HG02798 (cell line): ENCODE data around the gene RAB44.
"Not testable (repeated sequence)": the region's sequence is repeated elsewhere in the genome, so short reads cannot be mapped to it uniquely, and the experiment has no call there.

Experiments used
- ATAC-seq: cut with Tn5 transposase; IDR thresholded peaks from one replicate; pipeline ENCODE4 v1.9.1; 2021; ENCODE audit warnings: mild to moderate bottlenecking; ENCODE audit not compliant: unreplicated experiment, poor library complexity

Gene RAB44, protein sequence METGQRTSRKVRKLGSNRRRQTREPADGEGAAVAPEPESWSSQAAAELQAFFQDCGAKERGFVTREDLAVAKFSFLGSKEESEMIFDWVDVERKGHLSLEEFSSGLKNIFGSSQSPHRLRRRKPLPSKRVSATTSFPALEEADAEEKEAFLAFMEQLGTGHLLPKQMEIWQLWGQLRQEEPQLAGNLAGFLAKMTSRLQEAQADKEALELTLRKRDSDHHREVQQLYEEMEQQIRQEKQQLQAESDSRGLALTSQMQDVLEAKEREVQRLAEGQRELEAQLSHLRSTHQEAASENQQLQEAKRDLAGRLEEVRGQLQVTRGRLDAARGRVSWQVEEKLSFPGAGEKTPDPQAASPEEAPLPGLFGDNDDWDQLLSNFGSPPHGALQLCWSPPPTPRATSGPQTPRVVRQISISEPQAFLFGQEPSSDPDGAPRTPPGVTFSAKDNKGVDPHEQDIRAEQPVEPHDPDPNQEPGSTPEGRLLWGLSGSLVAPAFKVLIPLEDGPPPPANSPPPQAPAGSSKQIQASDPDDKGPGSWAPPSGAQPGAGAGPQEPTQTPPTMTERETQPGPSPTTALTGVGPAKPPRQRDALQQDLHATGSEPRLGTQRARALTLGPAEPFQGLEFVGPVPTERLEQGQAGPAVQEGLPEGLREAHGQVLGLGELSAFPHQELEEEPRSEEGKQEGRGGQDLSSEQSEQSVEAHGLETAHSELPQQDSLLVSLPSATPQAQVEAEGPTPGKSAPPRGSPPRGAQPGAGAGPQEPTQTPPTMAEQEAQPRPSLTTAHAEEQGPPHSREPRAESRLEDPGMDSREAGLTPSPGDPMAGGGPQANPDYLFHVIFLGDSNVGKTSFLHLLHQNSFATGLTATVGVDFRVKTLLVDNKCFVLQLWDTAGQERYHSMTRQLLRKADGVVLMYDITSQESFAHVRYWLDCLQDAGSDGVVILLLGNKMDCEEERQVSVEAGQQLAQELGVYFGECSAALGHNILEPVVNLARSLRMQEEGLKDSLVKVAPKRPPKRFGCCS

GRCh38 chr6:36697481-36697903 is at the start of gene RAB44:
Gene RAB44, plus strand, starts transcription at chr6:36697826. Its CDS starts 6,410 bp downstream, at chr6:36704236.
- no peak for ATAC-seq

- ATAC-seq, result no peak
These were observed 48.5 kb upstream of the RAB44 start for GRCh38 chr6:36649086-36649485.

- no peak for ATAC-seq
These were observed 47.7 kb upstream of the RAB44 start for GRCh38 chr6:36649701-36650484.

DNA sequence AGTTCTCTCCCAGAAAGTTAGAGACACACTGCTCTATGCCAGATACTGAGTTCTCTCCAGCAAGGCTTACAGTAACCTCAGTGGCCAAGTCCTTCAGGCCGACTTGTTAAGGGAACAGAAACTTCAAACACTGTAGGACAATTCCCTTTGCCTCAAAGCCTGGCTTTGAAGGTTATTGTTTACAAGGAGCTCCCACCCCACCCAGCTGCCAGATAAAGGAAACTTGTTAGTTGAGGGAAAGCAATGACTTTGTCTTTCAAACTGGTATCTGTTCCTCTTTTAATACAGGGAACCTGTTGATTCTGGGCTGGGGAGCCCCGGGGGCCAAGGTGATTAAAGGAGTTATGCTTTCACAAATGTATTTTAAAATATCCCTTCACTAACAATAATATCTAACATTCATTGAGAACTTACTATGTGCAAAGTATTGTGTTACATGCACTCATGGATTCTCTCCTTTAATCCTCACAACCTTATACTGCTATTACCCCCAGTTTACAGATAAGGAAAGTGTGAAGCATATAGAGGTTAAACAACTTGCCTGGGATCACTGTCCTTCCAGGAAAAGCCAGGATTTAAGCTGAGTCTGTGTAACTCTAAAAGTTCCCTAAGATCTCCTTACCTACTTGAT is 46.7 kb upstream of the RAB44 start:
- ATAC-seq, result peak; percentile 67

DNA sequence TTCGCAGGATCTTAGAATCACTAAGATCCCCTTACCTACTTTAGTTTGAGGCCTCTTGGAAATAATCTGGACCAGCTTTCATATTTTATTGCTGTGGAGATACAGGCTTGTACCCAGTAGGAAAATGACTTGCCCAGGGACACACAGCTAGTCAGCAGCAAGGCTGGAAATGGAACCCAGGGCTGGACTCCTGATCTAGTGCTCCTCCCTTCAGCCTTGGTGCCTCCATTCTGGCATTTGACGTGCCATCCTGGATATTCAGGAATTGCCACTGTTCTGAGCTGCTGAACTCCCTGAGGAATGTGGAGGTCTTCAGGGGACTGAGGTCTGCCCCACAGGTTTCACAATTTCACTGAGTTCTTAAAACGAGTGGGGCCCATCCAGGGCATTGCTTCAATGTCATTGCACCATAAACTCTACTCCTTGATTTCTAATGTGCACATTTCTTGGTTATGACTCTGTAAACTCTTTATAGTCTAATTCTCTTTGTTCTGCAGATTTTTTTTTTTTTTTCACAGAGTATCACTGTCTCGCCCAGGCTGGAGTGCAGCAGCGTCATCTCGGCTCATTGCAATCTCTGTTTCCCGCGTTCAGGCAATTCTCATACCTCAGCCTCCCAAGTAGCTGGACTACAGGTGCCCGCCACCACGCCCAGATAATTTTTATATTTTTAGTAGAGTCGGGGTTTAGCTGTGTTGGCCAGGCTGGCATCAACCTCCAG is 45.8 kb upstream of the RAB44 start:
- no peak for ATAC-seq

DNA sequence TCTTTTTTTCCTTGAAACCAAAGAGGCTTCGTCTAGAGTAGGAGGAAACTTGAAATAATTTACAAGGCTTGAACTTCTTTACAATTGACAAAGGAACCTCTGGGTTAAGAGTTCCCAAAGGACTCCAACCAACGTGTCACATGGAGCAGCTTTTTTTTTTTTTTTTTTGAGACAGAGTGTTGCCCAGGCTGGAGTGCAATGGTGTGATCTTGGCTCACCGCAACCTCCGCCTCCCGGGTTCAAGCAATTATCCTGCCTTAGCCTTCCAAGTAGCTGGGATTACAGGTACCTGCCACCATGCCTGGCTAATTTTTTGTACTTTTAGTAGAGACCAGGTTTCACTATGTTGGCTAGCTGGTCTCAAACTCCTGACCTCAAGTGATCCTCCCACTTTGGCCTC is 43.2 kb upstream of the RAB44 start:
- ATAC-seq, result not testable (repeated sequence)

DNA sequence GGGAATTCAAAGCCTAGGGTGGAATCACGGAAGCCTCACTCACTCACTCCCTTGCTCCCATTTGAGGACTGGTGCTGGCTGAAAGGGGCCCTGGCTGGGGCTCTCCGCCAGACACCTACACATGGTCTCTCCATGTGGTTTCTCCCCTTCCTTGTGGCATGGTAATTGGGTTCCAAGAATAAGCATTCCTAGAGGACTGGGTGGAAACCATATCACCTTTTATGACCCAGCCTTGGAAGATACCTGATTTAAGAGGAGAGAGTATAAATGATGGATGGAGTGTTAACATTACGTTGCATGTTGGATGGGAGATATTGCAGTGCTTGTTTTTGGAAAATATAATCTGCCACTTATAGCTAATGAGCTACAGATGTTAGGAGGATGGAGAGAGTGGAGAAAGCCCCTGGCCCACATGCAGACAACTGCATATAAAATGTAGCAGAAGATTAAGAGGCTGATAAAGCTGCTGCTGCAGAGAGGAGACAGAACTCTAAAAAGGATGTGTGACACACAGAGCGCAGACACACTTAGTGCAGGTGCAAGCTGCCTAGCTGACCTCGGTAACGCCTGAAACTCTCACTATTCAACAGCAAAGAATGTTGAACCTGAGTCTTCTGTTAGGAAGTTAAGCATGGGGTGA is 42.4 kb upstream of the RAB44 start:
- no peak for ATAC-seq

DNA sequence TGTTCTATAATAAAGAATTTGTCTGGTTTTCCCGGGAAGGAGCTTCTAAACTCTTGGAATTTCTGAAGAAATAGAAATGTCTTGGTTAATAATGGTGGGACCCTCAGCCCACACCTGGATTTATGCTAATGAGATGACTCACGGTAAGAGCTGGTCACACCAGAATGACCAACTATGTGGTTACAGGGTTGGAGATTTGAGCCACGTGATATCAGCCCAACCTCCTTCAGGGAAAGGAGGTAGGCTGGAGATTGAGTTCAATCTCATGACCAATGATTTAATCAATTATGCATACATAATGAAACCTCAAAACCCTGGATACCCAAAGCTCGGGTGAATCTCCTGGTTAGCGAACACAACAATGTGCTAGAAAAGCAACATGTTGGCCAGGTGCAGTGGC is 41.2 kb upstream of the RAB44 start:
- no peak for ATAC-seq

DNA sequence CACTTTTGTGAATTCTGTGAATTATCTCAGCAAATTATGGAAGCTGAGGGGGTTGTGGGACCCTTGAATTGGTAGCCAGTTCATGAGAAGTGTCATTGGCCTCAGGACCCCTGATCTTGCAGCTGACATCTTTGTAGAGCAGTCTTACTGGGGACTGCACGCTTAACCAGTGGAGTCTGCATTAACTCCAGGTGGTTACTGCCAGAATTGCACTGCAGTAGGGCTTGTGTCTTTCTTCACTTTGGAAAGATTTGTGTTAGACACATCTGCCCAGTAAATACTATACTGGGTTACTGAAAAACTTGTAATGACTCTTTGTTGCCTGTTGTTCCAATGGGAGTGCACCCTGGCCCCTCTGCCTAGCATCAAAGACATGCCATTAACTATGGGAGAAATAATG is 40.4 kb upstream of the RAB44 start:
- no peak for ATAC-seq

GRCh38 chr6:36657942-36658544 is 39.6 kb upstream of the RAB44 start:
- no peak for ATAC-seq

- no peak for ATAC-seq
These were observed 38.4 kb upstream of the RAB44 start for GRCh38 chr6:36659271-36659670.

DNA sequence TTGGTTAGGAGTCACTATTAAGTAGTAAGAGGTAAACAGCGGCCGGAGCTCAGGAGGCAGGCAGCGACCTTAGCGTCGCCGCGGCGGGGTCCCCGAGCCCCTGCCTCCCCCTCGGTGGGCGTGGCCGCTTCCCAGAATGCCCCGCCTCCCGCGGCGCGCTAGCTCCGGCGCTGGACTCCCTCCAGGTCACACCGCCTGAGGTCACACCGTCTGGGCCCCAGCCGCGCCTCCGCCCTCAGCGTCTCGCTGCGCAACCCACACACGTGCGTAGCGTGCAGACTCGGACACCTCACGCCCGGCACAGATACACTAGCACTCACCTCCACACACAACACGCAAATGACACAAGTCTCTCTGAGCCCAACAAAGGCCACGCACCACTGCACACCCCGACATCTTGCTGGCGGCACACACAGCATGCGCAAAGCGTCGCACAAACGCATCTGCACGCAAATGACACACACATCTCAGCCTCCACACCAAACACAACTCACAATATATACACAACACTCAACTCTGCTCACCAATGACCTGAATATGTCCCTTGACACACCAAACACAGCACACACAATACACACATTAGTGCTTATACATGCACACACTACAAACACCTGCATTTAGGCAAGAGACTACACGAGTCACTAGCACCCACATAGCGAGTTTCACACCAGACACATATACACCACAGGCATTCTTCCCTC is 36.7 kb upstream of the RAB44 start:
- ATAC-seq, result no peak

GRCh38 chr6:36662380-36662779 is 35.2 kb upstream of the RAB44 start:
- ATAC-seq, result no peak

DNA sequence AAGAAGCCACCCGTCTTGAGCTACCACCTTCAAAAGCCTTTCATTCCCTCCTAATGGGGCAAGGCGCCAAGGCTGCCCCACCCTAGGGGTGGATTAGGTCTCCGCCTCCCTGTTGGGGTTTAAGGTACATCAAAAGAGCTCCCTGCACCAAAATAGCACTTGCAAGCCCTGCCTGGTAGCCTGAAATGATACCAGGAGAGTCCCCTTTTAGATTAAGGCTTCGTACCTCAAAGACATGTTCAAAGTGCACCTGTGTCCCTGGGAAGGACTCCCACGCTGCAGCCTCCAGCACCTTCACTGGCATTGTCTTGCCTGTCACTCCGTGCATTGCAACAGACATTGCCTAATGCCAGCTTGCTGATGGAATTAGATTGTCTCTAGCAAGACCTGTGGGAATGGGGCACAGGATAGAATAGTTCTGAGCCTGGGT is 34.8 kb upstream of the RAB44 start:
- no peak for ATAC-seq

GRCh38 chr6:36663504-36664446 is 33.9 kb upstream of the RAB44 start:
- no peak for ATAC-seq

GRCh38 chr6:36665180-36665579 is 32.4 kb upstream of the RAB44 start:
- no peak for ATAC-seq

- ATAC-seq, result no peak
These were observed 31.3 kb upstream of the RAB44 start for GRCh38 chr6:36666287-36666686.
